Heart left ventricle (tissue), 16 donors: Measurements from ENCODE around the gene ENTPD1. TPM values are rescaled to one million over a fixed set of nuclear protein-coding genes. Genes with fewer than 3 reads are reported as not detected.
A peak's percentile ranks its signal among the peaks of the same experiment; 100 is the strongest.

ENCODE experiments used
- ATAC-seq, 4 donors: fragments of 200-7000 bp; cut with Tn5 transposase; one replicate each; pipeline ENCODE4 v1.9.1; 2020 to 2022; ENCODE audit warnings: moderate library complexity in 4 of 4, mild to moderate bottlenecking in 3 of 4, moderate number of reproducible peaks in 1 of 4
- DNase-seq, 5 donors: peaks; one replicate each; pipeline ENCODE4 v3.0.0-alpha.2; 2020
- H3K27ac ChIP-seq, 12 donors: fragments of 200-600 bp; sonication (generic) in 4 of 12; one replicate each; pipeline versions ENCODE4 v1.5.0 to v1.8.0; 2016 to 2022; ENCODE audit warnings: mild to moderate bottlenecking in 2 of 12
- H3K27me3 ChIP-seq, 9 donors: fragments of 200-600 bp; sonication (generic) in 2 of 9; one replicate each; pipeline versions ENCODE4 v1.5.1 to v1.8.0; 2016 to 2022; ENCODE audit warnings: mild to moderate bottlenecking in 3 of 9
- H3K36me3 ChIP-seq, 9 donors: fragments of 200-600 bp; sonication (generic) in 2 of 9; one replicate each; pipeline versions ENCODE4 v1.5.0 to v1.8.0; 2018 to 2022; ENCODE audit warnings: mild to moderate bottlenecking in 2 of 9
- H3K4me1 ChIP-seq, 12 donors: fragments of 200-600 bp; sonication (generic) in 4 of 12; one replicate each; pipeline versions ENCODE4 v1.5.0 to v1.8.0; 2016 to 2022; ENCODE audit warnings: mild to moderate bottlenecking in 3 of 12
- H3K4me3 ChIP-seq, 12 donors: fragments of 200-600 bp; sonication (generic) in 4 of 12; one replicate each; pipeline versions ENCODE4 v1.5.0 to v1.8.0; 2017 to 2022; ENCODE audit warnings: mild to moderate bottlenecking in 9 of 12, moderate library complexity in 4 of 12
- H3K9me3 ChIP-seq, 12 donors: fragments of 200-600 bp; sonication (generic) in 4 of 12; one replicate each; pipeline versions ENCODE4 v1.5.0 to v1.8.0; 2016 to 2022; ENCODE audit warnings: mild to moderate bottlenecking in 1 of 12
- POLR2A ChIP-seq, 2 donors: fragments of 450-650 bp; IDR thresholded peaks; one replicate each; pipeline ENCODE4 v1.6.1; 2017; ENCODE audit warnings: antibody characterized with exemption in 2 of 2, mild to moderate bottlenecking in 2 of 2, moderate library complexity in 2 of 2
- WGBS, 4 donors: extraction: QIAGEN DNeasy Blood & Tissue Kit in 2 of 4; methylation state at CpG; one replicate each; pipeline versions ENCODE4 v1.1.5 to v1.1.7; 2013 to 2018; 5-methylcytosine and 5-hydroxymethylcytosine counted together
- intact Hi-C, 10 donors: fragments of 100-400 bp; cut with DNase I; formaldehyde crosslinking; loops; one replicate each; pipeline versions ENCODE4 v1.11.1 to v1.14.2; 2022
- polyA plus RNA-seq, 2 donors: library from polyadenylated mRNA; stranded (reverse); fragments of 200-250 nt; gene quantifications; one replicate each; pipeline ENCODE4 v1.2.3, GENCODE V29; 2013
- total RNA-seq, 9 donors: library from RNA; depleted of rRNA in 2 of 9; stranded (reverse); fragments of >200 nt in 2 of 9; fragmentation: NEBNext Ultra II Directional in 3 of 9; extraction: Animal tissue kit (Norgen Biotek cat#: 25700) in 3 of 9; gene quantifications; one replicate each; pipeline versions ENCODE4 v1.1.0 to v1.2.4, GENCODE V29; 2016 to 2023
- TF ChIP-seq, protein P1 (sequence below), 12 donors: fragments of 200-600 bp; sonication (generic) in 4 of 12; IDR thresholded peaks; one replicate each; pipeline versions ENCODE4 v1.5.0 to v1.8.0; 2018 to 2022; ENCODE audit warnings: antibody characterized with exemption in 12 of 12, mild to moderate bottlenecking in 5 of 12
- donor health status: ischemic (EF 13 %, LVEDD 7.1; RV severe dilation, severe dysfunction).
- donor health status: healthy with polysubstance abuse.
- donor health status: DM: no; HTN: yes; CAD: no.
- donor health status: DM: no; HTN: no; CAD: no.
- donor health status: ischemic (EF 25% LVEDD 6.9; RV normal size, moderate dysfunction).
- donor health status: ischemic (EF 25% LVEDD 5.7; RV mildly dilated, moderate dysfunction).
- donor health status: healthy.
- donor health status: DM: yes; HTN: yes; CAD: no.
- donor health status: ischemic (EF 35%, LVEDD 5.7; RV mildly dilated, moderate dysfunction).
- donor health status: nonischemic (EF 11% LVEDD 7.7; RV severe dilation, severe dysfunction).
- donor health status: DM: yes; HTN: yes; CAD: no.
- donor health status: PGD.
- donor health status: ischemic (EF 29% LVEDD 5.4; RV normal size, mild dysfunction).
- donor health status: nonischemic (EF 23%, LVEDD 6.1; RV moderate dilation, normal function).

Gene ENTPD1
- total and polyA plus RNA-seq, 11 donors = 3.3 to 23.2 (median 7.6) TPM

- Histone ChIP-seq H3K27ac (peak overlapping the region in 4 of 12 donors; percentile 9 to 68 (median 28)), H3K9me3 (no peaks in the 10 kb centered on the region), H3K4me3 (no peak overlapping the region), H3K36me3 (no peaks in the 10 kb centered on the region), H3K4me1 (peaks cover 0 to 55% (median 8%) of the 10 kb centered on the region in 12 donors), H3K27me3 (no peaks in the 10 kb centered on the region)
- 62 to 79% (median 75%) methylated on average over 1 of the region's 1 CpG for WGBS, 4 donors
- DNase-seq = no peak
- TF ChIP-seq, protein P1, sequence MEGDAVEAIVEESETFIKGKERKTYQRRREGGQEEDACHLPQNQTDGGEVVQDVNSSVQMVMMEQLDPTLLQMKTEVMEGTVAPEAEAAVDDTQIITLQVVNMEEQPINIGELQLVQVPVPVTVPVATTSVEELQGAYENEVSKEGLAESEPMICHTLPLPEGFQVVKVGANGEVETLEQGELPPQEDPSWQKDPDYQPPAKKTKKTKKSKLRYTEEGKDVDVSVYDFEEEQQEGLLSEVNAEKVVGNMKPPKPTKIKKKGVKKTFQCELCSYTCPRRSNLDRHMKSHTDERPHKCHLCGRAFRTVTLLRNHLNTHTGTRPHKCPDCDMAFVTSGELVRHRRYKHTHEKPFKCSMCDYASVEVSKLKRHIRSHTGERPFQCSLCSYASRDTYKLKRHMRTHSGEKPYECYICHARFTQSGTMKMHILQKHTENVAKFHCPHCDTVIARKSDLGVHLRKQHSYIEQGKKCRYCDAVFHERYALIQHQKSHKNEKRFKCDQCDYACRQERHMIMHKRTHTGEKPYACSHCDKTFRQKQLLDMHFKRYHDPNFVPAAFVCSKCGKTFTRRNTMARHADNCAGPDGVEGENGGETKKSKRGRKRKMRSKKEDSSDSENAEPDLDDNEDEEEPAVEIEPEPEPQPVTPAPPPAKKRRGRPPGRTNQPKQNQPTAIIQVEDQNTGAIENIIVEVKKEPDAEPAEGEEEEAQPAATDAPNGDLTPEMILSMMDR (IDR thresholded peaks at IDR 0.05) = no peak
- TF ChIP-seq POLR2A (IDR thresholded peaks at IDR 0.05) = no peak
- no peak for ATAC-seq
- intact Hi-C loops = no loop called here
These were observed 81.4 kb downstream of the ENTPD1 start for GRCh38 chr10:95837356-95837776.

GRCh38 chr10:95837783-95838182, 81.8 kb downstream of the ENTPD1 start:
- peak in 2 of 5 donors; percentile 20 to 28 for DNase-seq
- Histone ChIP-seq H3K36me3 (peaks cover 0 to 1% (median 0%) of the 10 kb centered on the region in 9 donors), H3K4me1 (peaks cover 0 to 51% (median 10%) of the 10 kb centered on the region in 12 donors), H3K27ac (peak overlapping the region in 2 of 12 donors; percentile 32 to 68), H3K4me3 (no peak overlapping the region), H3K9me3 (no peaks in the 10 kb centered on the region), H3K27me3 (no peaks in the 10 kb centered on the region)
- ATAC-seq = peak in 1 of 4 donors; percentile 16
- WGBS, 4 donors = 90 to 93% (median 91%) methylated on average over 3 of the region's 3 CpGs
- TF ChIP-seq, protein P1 (IDR thresholded peaks at IDR 0.05) = no peak
- no peak for TF ChIP-seq POLR2A (IDR thresholded peaks at IDR 0.05)
- intact Hi-C loops = no loop called here

DNA sequence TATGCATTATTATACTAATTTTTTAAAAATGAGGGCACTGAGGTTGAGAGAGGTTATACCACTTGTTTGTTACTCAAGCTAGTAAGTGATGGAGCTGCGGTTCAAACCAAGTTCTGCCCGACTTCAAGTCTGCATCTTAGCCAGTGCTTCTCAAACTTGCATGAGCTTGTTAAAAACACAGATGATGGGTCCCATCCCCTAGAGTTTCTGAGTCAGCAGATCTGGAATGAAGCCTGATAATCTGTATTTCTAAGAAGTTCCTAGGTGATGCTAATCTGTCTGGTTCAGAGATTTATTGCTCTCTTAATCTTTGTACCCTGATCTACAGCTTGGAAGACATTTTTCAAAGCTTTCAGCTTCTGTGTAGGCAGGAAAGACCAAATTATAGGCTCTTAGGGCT, 84.2 kb downstream of the ENTPD1 start:
- intact Hi-C loops = loop anchor here in 2 of 10 donors (5.0 kb wide), 3 partner anchors 83 to 148 kb away; partner anchors contain the start of genes ENTPD1 (in 1 of the 2) and TCTN3 (in 1 of the 2)
- no peak for ATAC-seq
- 87 to 91% (median 90%) methylated on average over 2 of the region's 2 CpGs for WGBS, 4 donors

DNA sequence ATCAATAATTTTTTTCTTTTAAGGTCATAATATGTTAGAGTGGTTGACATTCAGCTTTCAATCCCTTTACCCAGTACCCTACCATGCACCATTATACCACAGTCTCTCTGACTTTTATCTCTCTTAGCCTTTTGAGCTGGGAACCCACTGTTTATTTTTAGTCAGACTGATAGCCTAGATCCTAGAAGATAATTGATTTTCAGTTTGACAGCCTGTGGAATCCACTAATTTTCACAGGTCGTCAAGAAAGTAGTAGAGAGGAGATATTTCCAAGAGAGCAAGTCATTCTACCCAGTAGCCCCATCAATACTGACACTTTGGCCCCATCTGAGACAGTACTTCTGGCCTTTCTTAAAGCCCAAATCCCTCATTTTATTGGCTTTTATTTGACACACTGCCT, 84.7 kb downstream of the ENTPD1 start:
- Histone ChIP-seq H3K4me1 (peaks cover 0 to 49% (median 8%) of the 10 kb centered on the region in 12 donors), H3K9me3 (no peaks in the 10 kb centered on the region), H3K27ac (peak overlapping the region in 8 of 12 donors; percentile 16 to 83 (median 60)), H3K27me3 (no peaks in the 10 kb centered on the region), H3K36me3 (peaks cover 0 to 28% (median 10%) of the 10 kb centered on the region in 9 donors), H3K4me3 (no peak overlapping the region)
- DNase-seq (no peak), ATAC-seq (no peak)
- 40 to 63% (median 59%) methylated on average over 1 of the region's 1 CpG for WGBS, 4 donors
- TF ChIP-seq POLR2A (IDR thresholded peaks at IDR 0.05) = no peak
- TF ChIP-seq, protein P1 (IDR thresholded peaks at IDR 0.05) = no peak
- intact Hi-C loops = loop anchor here in 4 of 10 donors (1.0 to 5.0 kb wide), 5 partner anchors 83 to 148 kb away; partner anchors contain the start of genes ENTPD1 (in 1 of the 4) and TCTN3 (in 1 of the 4)

More for the DNA sequence above, 84.2 kb downstream of the ENTPD1 start:
- Histone ChIP-seq H3K36me3 (peaks cover 0 to 22% (median 7%) of the 10 kb centered on the region in 9 donors), H3K27ac (peak overlapping the region in 6 of 12 donors; percentile 25 to 83 (median 64)), H3K9me3 (no peaks in the 10 kb centered on the region), H3K27me3 (no peaks in the 10 kb centered on the region), H3K4me1 (peaks cover 0 to 49% (median 8%) of the 10 kb centered on the region in 12 donors), H3K4me3 (no peak overlapping the region)
- TF ChIP-seq POLR2A (IDR thresholded peaks at IDR 0.05) = no peak
- TF ChIP-seq, protein P1 (IDR thresholded peaks at IDR 0.05) = no peak
- DNase-seq = no peak
